Glutamatergic neuron (in vitro differentiated cells): ENCODE results near the gene TMEM256. TPM values are rescaled to one million over a fixed set of nuclear protein-coding genes. Genes with fewer than 3 reads are reported as not detected.
A peak's percentile ranks its signal among the peaks of the same experiment; 100 is the strongest.

Experiments
- DNase-seq: peaks from one replicate; pipeline ENCODE4 v3.0.0; 2022
- H3K27ac Mint-ChIP-seq: one replicate; pipeline ENCODE4 v1.8.0; 2020; ENCODE audit warnings: mild to moderate bottlenecking, mixed read lengths, inconsistent platforms; ENCODE audit not compliant: unreplicated experiment
- H3K27me3 Mint-ChIP-seq: one replicate; pipeline ENCODE4 v1.8.0; 2020; ENCODE audit warnings: mild to moderate bottlenecking, moderate library complexity, mixed read lengths, inconsistent platforms; ENCODE audit not compliant: unreplicated experiment
- H3K36me3 Mint-ChIP-seq: one replicate; pipeline ENCODE4 v1.8.0; 2020; ENCODE audit warnings: mild to moderate bottlenecking, mixed read lengths, inconsistent platforms; ENCODE audit not compliant: unreplicated experiment
- H3K4me1 Mint-ChIP-seq: one replicate; pipeline ENCODE4 v1.8.0; 2020; ENCODE audit warnings: mild to moderate bottlenecking, low read depth, mixed read lengths, inconsistent platforms; ENCODE audit not compliant: unreplicated experiment
- H3K4me3 Mint-ChIP-seq: one replicate; pipeline ENCODE4 v1.8.0; 2020; ENCODE audit warnings: mild to moderate bottlenecking, mixed read lengths, inconsistent platforms; ENCODE audit not compliant: unreplicated experiment
- H3K9me3 Mint-ChIP-seq: one replicate; pipeline ENCODE4 v1.8.0; 2020; ENCODE audit warnings: mild to moderate bottlenecking, moderate library complexity, mixed read lengths, inconsistent platforms; ENCODE audit not compliant: unreplicated experiment
- total RNA-seq: library from RNA; stranded (reverse); fragmentation: NEBNext Ultra II Directional; extraction: Animal tissue kit (Norgen Biotek cat#: 25700); gene quantifications from one replicate; pipeline ENCODE4 v1.2.1, GENCODE V29; 2021; ENCODE audit not compliant: unreplicated experiment
- TF ChIP-seq, protein P1 (sequence below): fragments of 200-600 bp; sonication (generic); IDR thresholded peaks from one replicate; pipeline ENCODE4 v1.5.0; 2021; ENCODE audit not compliant: partially characterized antibody, unreplicated experiment

TMEM256 gene
- total RNA-seq, 1 donor from 2014 or later = 51.6 TPM

DNA sequence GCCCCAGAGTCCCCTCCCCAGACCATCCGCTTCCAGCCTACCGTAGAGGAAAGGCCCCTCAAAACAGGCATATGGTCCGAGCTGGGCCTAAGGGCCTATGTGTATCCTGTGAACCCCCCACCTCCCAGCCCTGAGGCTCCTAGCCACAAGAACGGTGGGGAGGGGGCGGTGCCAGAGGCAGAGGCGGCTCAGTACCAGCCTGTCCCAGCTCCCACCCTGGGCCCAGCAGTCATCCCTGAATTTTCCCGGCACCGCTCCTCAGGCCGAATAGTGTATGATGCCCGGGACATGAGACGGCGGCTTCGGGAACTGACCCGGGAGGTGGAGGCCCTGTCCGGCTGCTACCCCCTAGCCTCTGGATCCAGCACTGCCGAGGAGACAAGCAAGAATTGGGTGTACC, 17.3 kb upstream of the TMEM256 start:
- Mint-ChIP-seq H3K36me3 (peaks cover 5% of the 10 kb centered on the region), H3K4me1 (peaks cover 19% of the 10 kb centered on the region), H3K9me3 (peaks cover 11% of the 10 kb centered on the region), H3K4me3 (no peak overlapping the region), H3K27me3 (peaks cover 16% of the 10 kb centered on the region), H3K27ac (peak overlapping the region; percentile 33)
- DNase-seq = no peak
- TF ChIP-seq, protein P1, sequence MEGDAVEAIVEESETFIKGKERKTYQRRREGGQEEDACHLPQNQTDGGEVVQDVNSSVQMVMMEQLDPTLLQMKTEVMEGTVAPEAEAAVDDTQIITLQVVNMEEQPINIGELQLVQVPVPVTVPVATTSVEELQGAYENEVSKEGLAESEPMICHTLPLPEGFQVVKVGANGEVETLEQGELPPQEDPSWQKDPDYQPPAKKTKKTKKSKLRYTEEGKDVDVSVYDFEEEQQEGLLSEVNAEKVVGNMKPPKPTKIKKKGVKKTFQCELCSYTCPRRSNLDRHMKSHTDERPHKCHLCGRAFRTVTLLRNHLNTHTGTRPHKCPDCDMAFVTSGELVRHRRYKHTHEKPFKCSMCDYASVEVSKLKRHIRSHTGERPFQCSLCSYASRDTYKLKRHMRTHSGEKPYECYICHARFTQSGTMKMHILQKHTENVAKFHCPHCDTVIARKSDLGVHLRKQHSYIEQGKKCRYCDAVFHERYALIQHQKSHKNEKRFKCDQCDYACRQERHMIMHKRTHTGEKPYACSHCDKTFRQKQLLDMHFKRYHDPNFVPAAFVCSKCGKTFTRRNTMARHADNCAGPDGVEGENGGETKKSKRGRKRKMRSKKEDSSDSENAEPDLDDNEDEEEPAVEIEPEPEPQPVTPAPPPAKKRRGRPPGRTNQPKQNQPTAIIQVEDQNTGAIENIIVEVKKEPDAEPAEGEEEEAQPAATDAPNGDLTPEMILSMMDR = no peak

DNA sequence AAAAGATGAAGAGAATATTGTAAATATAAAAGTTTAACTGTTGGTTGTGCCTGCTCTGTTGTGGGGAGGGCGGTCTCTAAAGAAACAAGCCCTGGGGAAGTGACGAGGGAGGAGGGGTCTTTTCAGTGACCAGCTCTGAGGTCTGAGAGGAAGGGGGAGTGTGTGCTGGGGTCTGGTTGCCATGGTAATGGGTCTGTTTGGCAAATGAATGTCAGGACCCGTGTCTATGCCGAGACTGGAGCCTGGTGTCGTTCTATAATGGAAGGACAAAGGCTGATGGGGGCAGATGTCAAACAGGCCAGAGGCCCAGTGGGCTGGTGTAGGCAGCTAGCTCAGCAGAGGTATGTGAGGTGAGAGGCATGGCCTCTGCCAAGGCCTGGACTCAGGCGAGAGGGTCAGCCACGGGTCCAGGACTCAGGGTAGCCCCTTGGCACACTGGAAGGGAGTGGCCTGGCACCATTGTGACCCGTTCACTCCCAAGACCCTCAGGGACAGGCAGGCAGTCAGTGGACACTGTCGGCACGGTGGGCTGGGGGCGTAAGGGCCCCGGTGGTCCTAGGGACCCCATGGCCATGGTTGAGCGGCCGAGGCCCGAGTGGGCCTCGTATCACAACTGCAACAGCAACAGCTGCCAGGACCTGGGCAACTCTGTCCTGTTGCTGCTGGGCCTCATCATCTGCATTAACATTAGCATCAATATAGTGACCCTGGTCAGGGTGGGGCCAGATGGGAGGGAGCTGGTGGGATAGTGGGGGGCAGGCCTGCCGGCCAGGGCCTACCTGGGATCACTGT, 16.1 kb upstream of the TMEM256 start, which contains the start of gene SPEM1:
TSS of gene SPEM1 (plus strand) at position 506 of the 792 bp plus-strand sequence. CDS start at position 567, 61 bp downstream.
- Mint-ChIP-seq H3K27ac (peak within 1 kb of the TSS; percentile 45), H3K9me3 (peaks cover 11% of the 10 kb centered on the region), H3K27me3 (peaks cover 14% of the 10 kb centered on the region), H3K4me3 (peak within 1 kb of the TSS; percentile 55), H3K4me1 (peaks cover 19% of the 10 kb centered on the region), H3K36me3 (peaks cover 7% of the 10 kb centered on the region)
- no peak for DNase-seq
- TF ChIP-seq, protein P1 = no peak

DNA sequence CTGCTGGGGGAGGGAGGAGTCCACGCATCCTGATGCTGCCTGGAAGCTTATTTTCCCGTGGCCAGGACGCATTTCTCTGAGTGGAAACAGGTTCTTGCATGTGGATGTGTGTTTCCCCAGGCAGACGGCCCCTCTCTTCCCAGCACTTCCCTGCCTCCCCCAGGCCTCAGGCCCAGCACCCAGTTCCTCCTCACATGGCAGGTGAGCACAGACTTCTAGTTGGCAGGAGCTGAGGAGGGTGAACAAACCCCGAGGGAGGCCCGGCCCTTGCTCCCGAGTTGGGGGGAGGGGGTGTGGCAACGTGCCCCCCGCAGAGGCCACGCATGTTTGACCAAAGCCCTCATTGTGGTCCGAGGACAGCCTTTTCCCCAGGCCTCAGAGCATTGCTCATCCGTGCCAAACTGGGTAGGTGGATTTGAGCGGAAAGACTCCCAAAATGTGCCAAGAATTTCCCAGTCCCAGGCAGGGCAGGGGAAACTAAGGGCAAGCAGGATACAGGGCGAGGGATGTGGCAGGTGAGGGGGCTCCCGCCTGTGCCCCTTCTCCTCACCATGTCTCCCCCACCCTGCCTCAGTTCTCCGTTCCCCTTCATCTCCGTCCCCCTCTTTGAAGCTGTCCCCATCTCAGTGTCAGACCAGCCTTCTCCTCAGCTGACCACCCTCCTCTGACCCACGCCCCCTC, 14.7 kb upstream of the TMEM256 start:
- Mint-ChIP-seq H3K9me3 (peaks cover 9% of the 10 kb centered on the region), H3K4me1 (peaks cover 19% of the 10 kb centered on the region), H3K4me3 (no peak overlapping the region), H3K27me3 (peaks cover 11% of the 10 kb centered on the region), H3K27ac (peak overlapping the region; percentile 29), H3K36me3 (peaks cover 7% of the 10 kb centered on the region)
- DNase-seq = no peak
- TF ChIP-seq, protein P1 = no peak

DNA sequence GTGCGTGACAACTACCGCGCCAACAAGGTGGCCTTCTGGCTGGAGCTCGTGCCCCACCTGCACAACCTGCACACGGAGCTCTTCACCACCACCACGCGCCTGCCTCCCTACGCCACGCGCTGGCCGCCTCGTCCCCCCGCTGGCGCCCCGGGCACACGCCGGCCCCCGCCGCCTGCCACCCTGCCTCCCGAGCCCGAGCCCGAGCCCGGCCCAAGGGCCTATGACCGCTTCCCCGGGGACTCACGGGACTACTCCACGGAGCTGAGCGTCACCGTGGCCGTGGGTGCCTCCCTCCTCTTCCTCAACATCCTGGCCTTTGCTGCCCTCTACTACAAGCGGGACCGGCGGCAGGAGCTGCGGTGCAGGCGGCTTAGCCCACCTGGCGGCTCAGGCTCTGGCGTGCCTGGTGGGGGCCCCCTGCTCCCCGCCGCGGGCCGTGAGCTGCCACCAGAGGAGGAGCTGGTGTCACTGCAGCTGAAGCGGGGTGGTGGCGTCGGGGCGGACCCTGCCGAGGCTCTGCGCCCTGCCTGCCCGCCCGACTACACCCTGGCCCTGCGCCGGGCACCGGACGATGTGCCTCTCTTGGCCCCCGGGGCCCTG, 13.3 kb upstream of the TMEM256 start:
- Mint-ChIP-seq H3K36me3 (peaks cover 7% of the 10 kb centered on the region), H3K9me3 (peaks cover 15% of the 10 kb centered on the region), H3K27ac (no peak overlapping the region), H3K27me3 (peaks cover 17% of the 10 kb centered on the region), H3K4me3 (no peak overlapping the region), H3K4me1 (peaks cover 19% of the 10 kb centered on the region)
- TF ChIP-seq, protein P1 = no peak
- DNase-seq = no peak
